SU-DHL-6 (cell line): Measurements from ENCODE around the gene HTT.

Source experiments
- EZH2phosphoT487 ChIP-seq: fragments of 200-600 bp; sonication (generic), shearing (Covaris generic); conservative IDR thresholded peaks from 2 replicates; pipeline ENCODE4 v1.6.1; 2018; ENCODE audit warnings: mild to moderate bottlenecking, antibody characterized with exemption, low read length, moderate library complexity, mixed read lengths
- TF ChIP-seq, protein P1 (sequence below): fragments of 200-600 bp; sonication (generic); IDR thresholded peaks from one replicate; pipeline ENCODE4 v1.5.1; 2017; ENCODE audit warnings: antibody characterized with exemption, mild to moderate bottlenecking, low read length, moderate library complexity; ENCODE audit not compliant: insufficient read depth, poor library complexity, severe bottlenecking

DNA sequence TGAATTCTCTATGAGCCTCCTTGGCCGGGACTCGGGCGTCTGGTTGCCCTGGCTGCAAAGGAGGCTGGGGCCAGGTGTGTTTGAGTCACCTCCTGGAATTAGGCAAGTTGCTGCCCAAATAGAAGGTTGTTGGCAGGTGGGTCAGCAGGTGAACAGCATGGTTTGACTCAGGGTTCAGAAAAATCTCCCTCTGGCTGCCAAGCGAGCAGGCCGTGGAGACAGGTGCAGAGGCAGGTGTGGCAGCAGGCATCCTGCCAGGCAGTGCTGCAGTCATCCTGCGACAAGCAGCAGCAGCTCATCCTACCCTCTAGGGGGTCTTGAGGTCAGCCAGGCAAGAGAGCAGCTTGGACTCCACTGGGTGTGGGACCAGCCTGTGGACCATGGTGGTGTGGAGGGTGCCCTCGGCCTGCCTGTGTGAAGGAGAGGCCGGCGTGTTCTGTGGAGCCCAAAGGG is 182.6 kb downstream of the HTT start:
- TF ChIP-seq, protein P1, sequence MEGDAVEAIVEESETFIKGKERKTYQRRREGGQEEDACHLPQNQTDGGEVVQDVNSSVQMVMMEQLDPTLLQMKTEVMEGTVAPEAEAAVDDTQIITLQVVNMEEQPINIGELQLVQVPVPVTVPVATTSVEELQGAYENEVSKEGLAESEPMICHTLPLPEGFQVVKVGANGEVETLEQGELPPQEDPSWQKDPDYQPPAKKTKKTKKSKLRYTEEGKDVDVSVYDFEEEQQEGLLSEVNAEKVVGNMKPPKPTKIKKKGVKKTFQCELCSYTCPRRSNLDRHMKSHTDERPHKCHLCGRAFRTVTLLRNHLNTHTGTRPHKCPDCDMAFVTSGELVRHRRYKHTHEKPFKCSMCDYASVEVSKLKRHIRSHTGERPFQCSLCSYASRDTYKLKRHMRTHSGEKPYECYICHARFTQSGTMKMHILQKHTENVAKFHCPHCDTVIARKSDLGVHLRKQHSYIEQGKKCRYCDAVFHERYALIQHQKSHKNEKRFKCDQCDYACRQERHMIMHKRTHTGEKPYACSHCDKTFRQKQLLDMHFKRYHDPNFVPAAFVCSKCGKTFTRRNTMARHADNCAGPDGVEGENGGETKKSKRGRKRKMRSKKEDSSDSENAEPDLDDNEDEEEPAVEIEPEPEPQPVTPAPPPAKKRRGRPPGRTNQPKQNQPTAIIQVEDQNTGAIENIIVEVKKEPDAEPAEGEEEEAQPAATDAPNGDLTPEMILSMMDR, result no peak
- TF ChIP-seq EZH2phosphoT487, result no peak
